DOHH2 (cell line): ENCODE results near the gene ASAP2.

Source experiments
- EZH2phosphoT487 ChIP-seq: fragments of 200-600 bp; sonication (generic); IDR thresholded peaks from 2 replicates; pipeline ENCODE4 v1.6.1; 2017; ENCODE audit warnings: borderline replicate concordance, mild to moderate bottlenecking, antibody characterized with exemption, low read length, moderate library complexity, mixed read lengths
- TF ChIP-seq, protein P1 (sequence below): fragments of 200-600 bp; sonication (generic); IDR thresholded peaks from one replicate; pipeline ENCODE4 v1.5.1; 2014; ENCODE audit warnings: antibody characterized with exemption, mild to moderate bottlenecking, low read depth, low read length; ENCODE audit not compliant: poor library complexity, severe bottlenecking

GRCh38 chr2:9326975-9327374 is 120.4 kb downstream of the ASAP2 start:
- TF ChIP-seq, protein P1, sequence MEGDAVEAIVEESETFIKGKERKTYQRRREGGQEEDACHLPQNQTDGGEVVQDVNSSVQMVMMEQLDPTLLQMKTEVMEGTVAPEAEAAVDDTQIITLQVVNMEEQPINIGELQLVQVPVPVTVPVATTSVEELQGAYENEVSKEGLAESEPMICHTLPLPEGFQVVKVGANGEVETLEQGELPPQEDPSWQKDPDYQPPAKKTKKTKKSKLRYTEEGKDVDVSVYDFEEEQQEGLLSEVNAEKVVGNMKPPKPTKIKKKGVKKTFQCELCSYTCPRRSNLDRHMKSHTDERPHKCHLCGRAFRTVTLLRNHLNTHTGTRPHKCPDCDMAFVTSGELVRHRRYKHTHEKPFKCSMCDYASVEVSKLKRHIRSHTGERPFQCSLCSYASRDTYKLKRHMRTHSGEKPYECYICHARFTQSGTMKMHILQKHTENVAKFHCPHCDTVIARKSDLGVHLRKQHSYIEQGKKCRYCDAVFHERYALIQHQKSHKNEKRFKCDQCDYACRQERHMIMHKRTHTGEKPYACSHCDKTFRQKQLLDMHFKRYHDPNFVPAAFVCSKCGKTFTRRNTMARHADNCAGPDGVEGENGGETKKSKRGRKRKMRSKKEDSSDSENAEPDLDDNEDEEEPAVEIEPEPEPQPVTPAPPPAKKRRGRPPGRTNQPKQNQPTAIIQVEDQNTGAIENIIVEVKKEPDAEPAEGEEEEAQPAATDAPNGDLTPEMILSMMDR: no peak
- no peak for TF ChIP-seq EZH2phosphoT487
